ENCODE measurements around the gene ATXN10.

DNA sequence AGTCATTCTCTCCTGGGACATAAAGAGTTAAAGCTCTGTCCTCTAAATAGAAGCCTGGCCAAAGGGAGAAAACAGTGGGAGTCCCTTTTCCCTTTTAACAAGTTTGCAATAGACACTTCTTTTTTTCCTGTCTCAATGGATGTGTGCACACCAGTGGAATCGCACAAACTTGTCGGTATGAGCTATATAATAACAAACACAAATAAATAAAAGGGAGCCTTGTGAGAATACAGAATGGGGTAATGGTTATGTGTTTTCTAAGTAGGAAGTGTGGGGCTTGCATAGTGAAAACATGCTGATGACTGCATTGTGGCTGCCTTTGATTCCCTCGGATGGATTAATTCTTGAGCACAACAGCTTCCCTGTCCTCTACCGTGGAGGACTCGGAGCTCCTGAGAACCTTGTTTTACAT lies 173.4 kb downstream of the ATXN10 start:
- TF ChIP-seq, protein P1, sequence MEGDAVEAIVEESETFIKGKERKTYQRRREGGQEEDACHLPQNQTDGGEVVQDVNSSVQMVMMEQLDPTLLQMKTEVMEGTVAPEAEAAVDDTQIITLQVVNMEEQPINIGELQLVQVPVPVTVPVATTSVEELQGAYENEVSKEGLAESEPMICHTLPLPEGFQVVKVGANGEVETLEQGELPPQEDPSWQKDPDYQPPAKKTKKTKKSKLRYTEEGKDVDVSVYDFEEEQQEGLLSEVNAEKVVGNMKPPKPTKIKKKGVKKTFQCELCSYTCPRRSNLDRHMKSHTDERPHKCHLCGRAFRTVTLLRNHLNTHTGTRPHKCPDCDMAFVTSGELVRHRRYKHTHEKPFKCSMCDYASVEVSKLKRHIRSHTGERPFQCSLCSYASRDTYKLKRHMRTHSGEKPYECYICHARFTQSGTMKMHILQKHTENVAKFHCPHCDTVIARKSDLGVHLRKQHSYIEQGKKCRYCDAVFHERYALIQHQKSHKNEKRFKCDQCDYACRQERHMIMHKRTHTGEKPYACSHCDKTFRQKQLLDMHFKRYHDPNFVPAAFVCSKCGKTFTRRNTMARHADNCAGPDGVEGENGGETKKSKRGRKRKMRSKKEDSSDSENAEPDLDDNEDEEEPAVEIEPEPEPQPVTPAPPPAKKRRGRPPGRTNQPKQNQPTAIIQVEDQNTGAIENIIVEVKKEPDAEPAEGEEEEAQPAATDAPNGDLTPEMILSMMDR (IDR thresholded peaks at IDR 0.05), result no peak
- TF ChIP-seq POLR2A (IDR thresholded peaks at IDR 0.05) (no peak), POLR2AphosphoS5 (IDR thresholded peaks at IDR 0.05) (no peak), EP300 (IDR thresholded peaks at IDR 0.05) (no peak)

Data from gastroesophageal sphincter (tissue), 3 donors.